NB4 (cell line): Measurements from ENCODE around the gene FANK1.
A peak's percentile ranks its signal among the peaks of the same experiment; 100 is the strongest.

Experiments
- DNase-seq: peaks from one replicate; pipeline ENCODE4 v3.0.0; 2010; ENCODE audit warnings: low read depth
- H3K4me3 ChIP-seq: one replicate; pipeline ENCODE4 v1.5.1; 2011; ENCODE audit warnings: mild to moderate bottlenecking, low read depth, low read length, moderate library complexity
- MYC ChIP-seq: IDR thresholded peaks from 2 replicates; pipeline ENCODE4 v1.6.1; 2011; ENCODE audit warnings: low read depth, low read length
- POLR2A ChIP-seq: IDR thresholded peaks from 2 replicates; pipeline ENCODE4 v1.6.1; 2011; ENCODE audit warnings: mild to moderate bottlenecking; ENCODE audit not compliant: insufficient read length; ENCODE audit errors: extremely low read depth
- TF ChIP-seq, protein P1 (sequence below): IDR thresholded peaks from 2 replicates; pipeline ENCODE4 v1.6.1; 2011; ENCODE audit warnings: low read depth, low read length
- TF ChIP-seq, protein P2 (sequence below): IDR thresholded peaks from one replicate; pipeline ENCODE4 v1.5.1; 2012; ENCODE audit warnings: low read depth, low read length

FANK1 gene, protein sequence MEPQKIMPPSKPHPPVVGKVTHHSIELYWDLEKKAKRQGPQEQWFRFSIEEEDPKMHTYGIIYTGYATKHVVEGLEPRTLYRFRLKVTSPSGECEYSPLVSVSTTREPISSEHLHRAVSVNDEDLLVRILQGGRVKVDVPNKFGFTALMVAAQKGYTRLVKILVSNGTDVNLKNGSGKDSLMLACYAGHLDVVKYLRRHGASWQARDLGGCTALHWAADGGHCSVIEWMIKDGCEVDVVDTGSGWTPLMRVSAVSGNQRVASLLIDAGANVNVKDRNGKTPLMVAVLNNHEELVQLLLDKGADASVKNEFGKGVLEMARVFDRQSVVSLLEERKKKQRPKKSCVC

DNA sequence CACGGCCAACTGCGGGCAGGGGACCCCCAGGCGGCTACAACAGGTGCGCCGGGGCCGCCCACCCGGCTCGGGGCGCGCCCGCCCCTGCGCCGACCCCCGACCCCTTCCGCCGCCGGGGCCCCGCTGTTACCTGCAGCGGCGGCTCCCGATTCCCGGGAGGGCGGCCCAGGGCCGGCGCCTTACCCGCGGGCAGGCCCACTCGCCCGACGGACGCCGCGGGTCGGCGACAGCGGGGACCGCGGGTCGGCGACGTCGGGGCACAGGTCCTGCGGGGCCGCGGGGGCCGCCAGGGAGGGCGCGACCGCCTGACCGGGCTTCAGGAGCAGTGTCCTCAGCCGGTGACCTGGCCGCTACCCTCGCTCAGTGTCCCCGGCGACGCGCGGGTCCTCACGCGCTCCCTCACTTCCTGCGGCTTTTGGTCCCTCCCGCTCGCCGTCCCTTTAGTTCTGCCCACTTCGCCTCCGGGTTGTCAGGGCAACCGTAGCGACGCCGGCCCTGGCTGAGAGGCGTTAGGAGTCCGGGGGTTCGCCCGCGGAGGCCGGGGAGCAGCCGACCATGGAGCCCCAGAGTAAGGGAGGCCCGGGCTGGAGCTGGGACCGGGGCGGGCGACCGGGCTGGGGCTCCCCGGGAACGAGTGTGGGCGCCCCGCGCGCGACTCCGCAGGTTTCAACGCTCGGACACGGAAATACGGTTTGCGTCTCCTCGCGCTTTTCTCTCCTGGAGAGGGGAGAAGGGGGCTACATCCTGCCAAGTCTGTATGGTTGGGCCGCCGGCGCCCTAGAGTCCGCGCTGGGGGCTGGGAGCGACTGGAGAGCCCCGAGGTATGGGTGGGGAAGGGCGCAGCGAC, at the start of gene FANK1:
Gene FANK1 (plus strand): TSS at position 477 of the 847 bp plus-strand sequence. CDS start 79 bp downstream, at position 556.
- peak; percentile 34 for TF ChIP-seq POLR2A
- TF ChIP-seq, protein P1, sequence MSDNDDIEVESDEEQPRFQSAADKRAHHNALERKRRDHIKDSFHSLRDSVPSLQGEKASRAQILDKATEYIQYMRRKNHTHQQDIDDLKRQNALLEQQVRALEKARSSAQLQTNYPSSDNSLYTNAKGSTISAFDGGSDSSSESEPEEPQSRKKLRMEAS = peak; percentile 48; the same call in 1 of the 2 replicates
- peak; percentile 89 for DNase-seq
- H3K4me3 ChIP-seq = peak within 1 kb of the TSS; percentile 76

DNA sequence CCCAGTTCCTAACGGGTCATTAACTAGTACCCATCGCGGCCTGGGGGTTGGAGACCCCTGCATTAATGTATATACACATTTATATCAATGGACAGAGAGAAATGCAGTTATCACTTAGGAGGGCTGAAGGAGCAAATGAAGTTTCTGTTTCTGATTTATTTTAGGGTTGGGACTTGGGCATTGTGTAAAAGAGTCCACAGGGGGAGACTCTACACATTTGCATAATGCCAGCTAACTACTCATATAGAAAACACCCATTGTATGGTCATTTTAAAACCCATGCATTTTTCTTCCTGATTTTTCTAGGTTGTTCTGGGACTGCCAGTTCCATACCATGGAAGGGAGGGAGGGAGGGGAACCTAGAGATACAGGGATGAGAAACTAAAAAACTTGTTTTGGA, 49.5 kb upstream of the FANK1 start:
- no peak overlapping the region for H3K4me3 ChIP-seq
- no peak for DNase-seq
- TF ChIP-seq MYC (no peak), POLR2A (no peak)
- TF ChIP-seq, protein P2, sequence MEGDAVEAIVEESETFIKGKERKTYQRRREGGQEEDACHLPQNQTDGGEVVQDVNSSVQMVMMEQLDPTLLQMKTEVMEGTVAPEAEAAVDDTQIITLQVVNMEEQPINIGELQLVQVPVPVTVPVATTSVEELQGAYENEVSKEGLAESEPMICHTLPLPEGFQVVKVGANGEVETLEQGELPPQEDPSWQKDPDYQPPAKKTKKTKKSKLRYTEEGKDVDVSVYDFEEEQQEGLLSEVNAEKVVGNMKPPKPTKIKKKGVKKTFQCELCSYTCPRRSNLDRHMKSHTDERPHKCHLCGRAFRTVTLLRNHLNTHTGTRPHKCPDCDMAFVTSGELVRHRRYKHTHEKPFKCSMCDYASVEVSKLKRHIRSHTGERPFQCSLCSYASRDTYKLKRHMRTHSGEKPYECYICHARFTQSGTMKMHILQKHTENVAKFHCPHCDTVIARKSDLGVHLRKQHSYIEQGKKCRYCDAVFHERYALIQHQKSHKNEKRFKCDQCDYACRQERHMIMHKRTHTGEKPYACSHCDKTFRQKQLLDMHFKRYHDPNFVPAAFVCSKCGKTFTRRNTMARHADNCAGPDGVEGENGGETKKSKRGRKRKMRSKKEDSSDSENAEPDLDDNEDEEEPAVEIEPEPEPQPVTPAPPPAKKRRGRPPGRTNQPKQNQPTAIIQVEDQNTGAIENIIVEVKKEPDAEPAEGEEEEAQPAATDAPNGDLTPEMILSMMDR = no peak
- TF ChIP-seq, protein P1 = no peak

DNA sequence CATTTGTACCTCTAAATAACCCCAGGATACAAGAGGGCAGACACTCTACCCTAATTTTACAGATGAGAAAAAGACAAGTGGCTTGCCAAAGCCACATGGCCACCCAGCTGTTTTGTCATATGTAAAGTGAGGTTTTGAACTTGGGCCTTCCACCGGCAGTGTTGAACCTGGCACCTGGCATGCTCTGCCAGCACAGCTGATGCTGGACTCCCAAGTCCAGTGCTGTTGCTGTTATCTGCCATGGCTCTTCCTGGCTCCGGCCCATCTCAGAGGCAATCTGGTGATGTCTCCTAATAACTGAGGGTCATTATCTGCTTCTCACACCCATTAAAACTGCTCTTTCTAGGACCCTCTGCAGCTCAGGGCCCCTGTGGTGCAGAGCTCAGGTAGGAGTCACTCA, 48.0 kb upstream of the FANK1 start:
- TF ChIP-seq, protein P1 = no peak
- TF ChIP-seq POLR2A = no peak
- no peak for TF ChIP-seq MYC
- TF ChIP-seq, protein P2 = no peak
- DNase-seq = no peak
- H3K4me3 ChIP-seq = no peak overlapping the region

DNA sequence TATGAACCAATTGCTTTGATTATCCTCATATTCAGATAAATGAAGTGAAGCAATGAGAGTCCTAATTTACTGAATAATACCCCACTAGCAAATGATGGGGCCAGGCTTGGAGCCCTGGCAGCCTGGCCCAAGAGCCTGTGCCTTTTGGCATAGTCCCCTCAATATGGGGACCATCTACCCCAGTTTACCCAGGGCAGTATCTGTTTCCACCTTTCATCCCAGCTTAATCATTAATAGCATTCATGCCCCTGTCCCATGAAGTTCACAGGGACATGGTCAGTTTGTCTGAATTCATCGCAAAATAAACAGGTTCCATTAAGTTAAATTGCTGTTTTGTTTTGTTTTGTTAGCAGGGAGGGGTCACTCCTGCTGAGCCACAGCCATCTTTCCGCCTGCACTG, 47.5 kb upstream of the FANK1 start:
- H3K4me3 ChIP-seq = no peak overlapping the region
- TF ChIP-seq MYC (no peak), POLR2A (no peak)
- TF ChIP-seq, protein P2 = no peak
- TF ChIP-seq, protein P1 = no peak
- DNase-seq = no peak

DNA sequence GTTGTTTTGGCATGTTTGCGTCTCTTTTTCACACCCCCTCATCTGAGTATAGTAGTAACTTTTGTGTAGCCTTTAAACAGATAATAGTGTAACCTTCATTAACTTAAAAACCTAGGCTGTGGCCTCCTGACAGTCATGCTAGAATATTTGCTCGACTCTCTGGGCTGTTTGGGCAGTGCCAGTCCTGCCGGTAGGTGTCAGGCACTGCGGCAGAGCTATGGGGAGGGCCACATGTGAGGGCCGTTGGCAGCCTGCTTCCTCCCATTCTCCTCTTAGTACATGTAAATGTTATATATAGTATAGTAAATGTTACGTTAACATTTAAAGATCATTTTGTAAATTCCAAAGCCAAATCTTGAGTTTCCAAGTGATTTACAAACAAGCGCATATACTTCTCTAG, 46.9 kb upstream of the FANK1 start:
- no peak for DNase-seq
- no peak overlapping the region for H3K4me3 ChIP-seq
- TF ChIP-seq MYC (no peak), POLR2A (no peak)
- TF ChIP-seq, protein P1 = no peak
- TF ChIP-seq, protein P2 = no peak
